Left lung (tissue), 10 donors: Measurements from ENCODE around the gene STAMBPL1. TPM values are rescaled to one million over a fixed set of nuclear protein-coding genes. Genes with fewer than 3 reads are reported as not detected.

Experiments
- ATAC-seq: fragments of 200-7000 bp; cut with Tn5 transposase; one replicate; pipeline ENCODE4 v1.9.1; 2020; ENCODE audit warnings: moderate library complexity
- DNase-seq, 4 donors: peaks; one replicate each; pipeline ENCODE4 v3.0.0-alpha.2; 2013 to 2020
- H3K27ac ChIP-seq, 2 donors: fragments of 200-600 bp; sonication (generic) in 1 of 2; one replicate each; pipeline versions ENCODE4 v1.5.0 to v1.8.0; 2020 to 2021
- H3K27me3 ChIP-seq, 2 donors: fragments of 200-600 bp; sonication (generic) in 1 of 2; one replicate each; pipeline versions ENCODE4 v1.5.0 to v1.8.0; 2020 to 2021
- H3K36me3 ChIP-seq, 2 donors: fragments of 200-600 bp; sonication (generic) in 1 of 2; one replicate each; pipeline versions ENCODE4 v1.5.0 to v1.8.0; 2020 to 2021
- H3K4me1 ChIP-seq, 2 donors: fragments of 200-600 bp; one replicate each; pipeline ENCODE4 v1.8.0; 2021
- H3K4me3 ChIP-seq, 2 donors: fragments of 200-600 bp; sonication (generic) in 1 of 2; one replicate each; pipeline versions ENCODE4 v1.5.0 to v1.8.0; 2020 to 2021; ENCODE audit warnings: mild to moderate bottlenecking in 1 of 2
- H3K9me3 ChIP-seq, 2 donors: fragments of 200-600 bp; sonication (generic) in 1 of 2; one replicate each; pipeline versions ENCODE4 v1.5.0 to v1.8.0; 2020 to 2021
- intact Hi-C, 2 donors: fragments of 100-400 bp; cut with DNase I; formaldehyde crosslinking; loops; one replicate each; pipeline versions ENCODE4 v1.11.2 to v1.14.2; 2022
- polyA plus RNA-seq, 6 donors: library from polyadenylated mRNA; unstranded; fragments of 120-200 nt; gene quantifications; one replicate each; pipeline ENCODE4 v1.2.1, GENCODE V29; 2013; ENCODE audit not compliant: insufficient read length in 6 of 6
- total RNA-seq, 2 donors: library from RNA; stranded (reverse); fragmentation: NEBNext Ultra II Directional; extraction: Animal tissue kit (Norgen Biotek cat#: 25700); gene quantifications; one replicate each; pipeline ENCODE4 v1.2.1, GENCODE V29; 2021
- TF ChIP-seq, protein P1 (sequence below), 2 donors: fragments of 200-600 bp; sonication (generic) in 1 of 2; IDR thresholded peaks; one replicate each; pipeline versions ENCODE4 v1.5.0 to v1.8.0; 2021; ENCODE audit warnings: antibody characterized with exemption in 2 of 2
- donor health status: DM: no; HTN: yes; CAD: no.
- donor health status: DM: no; HTN: no; CAD: no.

Gene STAMBPL1
- total and polyA plus RNA-seq, 8 donors, result 7.5 to 13.4 (median 11.4) TPM

DNA sequence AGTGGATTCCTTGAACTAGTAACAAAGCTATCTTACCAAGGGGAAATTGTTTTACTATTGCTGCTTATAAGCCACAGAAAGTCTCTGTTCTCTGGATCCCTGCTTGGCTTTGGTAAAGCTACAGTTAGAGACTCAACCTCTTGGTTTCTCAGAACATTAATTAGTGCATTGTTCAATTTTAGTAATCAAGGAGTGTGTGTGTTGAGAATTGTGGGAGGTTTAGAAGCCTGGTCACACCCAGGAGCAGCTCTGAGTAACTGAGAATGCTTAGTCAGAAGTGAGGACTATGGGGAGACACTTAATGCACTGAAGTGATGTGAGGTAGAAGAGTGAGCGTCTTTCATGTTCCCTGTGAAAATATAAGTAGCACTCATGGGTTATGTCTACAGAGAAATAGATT, 80.8 kb downstream of the STAMBPL1 start:
- TF ChIP-seq, protein P1, sequence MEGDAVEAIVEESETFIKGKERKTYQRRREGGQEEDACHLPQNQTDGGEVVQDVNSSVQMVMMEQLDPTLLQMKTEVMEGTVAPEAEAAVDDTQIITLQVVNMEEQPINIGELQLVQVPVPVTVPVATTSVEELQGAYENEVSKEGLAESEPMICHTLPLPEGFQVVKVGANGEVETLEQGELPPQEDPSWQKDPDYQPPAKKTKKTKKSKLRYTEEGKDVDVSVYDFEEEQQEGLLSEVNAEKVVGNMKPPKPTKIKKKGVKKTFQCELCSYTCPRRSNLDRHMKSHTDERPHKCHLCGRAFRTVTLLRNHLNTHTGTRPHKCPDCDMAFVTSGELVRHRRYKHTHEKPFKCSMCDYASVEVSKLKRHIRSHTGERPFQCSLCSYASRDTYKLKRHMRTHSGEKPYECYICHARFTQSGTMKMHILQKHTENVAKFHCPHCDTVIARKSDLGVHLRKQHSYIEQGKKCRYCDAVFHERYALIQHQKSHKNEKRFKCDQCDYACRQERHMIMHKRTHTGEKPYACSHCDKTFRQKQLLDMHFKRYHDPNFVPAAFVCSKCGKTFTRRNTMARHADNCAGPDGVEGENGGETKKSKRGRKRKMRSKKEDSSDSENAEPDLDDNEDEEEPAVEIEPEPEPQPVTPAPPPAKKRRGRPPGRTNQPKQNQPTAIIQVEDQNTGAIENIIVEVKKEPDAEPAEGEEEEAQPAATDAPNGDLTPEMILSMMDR (IDR thresholded peaks at IDR 0.05), result no peak
- ATAC-seq (peak; percentile 73), DNase-seq (no peak)
- intact Hi-C loops, result no loop called here
- Histone ChIP-seq H3K27me3 (no peaks in the 10 kb centered on the region), H3K9me3 (no peaks in the 10 kb centered on the region), H3K4me1 (peaks cover 0 to 3% of the 10 kb centered on the region in 2 donors), H3K27ac (no peak overlapping the region), H3K36me3 (no peaks in the 10 kb centered on the region), H3K4me3 (no peak overlapping the region)

DNA sequence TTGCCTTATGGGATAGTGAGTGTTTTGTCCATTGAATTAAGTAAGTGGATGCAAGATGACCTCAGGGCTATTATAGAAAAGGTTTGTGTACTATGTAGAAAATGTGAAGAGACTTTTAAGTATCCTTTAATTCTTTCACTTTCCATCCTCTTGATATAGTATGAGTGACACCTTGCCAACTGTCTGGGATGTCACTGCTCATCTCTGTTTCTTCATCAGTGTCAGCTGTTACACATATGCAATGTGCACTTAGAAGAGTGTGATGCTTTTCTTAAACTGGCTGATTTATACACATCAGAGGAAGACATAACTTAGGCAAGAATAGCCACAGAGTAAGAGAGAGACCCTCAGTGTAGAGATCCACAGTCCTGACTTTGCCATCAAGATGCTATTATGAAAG, 81.2 kb downstream of the STAMBPL1 start:
- Histone ChIP-seq H3K4me3 (no peak overlapping the region), H3K4me1 (peaks cover 0 to 3% of the 10 kb centered on the region in 2 donors), H3K9me3 (no peaks in the 10 kb centered on the region), H3K36me3 (no peaks in the 10 kb centered on the region), H3K27me3 (no peaks in the 10 kb centered on the region), H3K27ac (no peak overlapping the region)
- TF ChIP-seq, protein P1 (IDR thresholded peaks at IDR 0.05), result no peak
- DNase-seq (no peak), ATAC-seq (peak; percentile 38)
- intact Hi-C loops, result no loop called here

DNA sequence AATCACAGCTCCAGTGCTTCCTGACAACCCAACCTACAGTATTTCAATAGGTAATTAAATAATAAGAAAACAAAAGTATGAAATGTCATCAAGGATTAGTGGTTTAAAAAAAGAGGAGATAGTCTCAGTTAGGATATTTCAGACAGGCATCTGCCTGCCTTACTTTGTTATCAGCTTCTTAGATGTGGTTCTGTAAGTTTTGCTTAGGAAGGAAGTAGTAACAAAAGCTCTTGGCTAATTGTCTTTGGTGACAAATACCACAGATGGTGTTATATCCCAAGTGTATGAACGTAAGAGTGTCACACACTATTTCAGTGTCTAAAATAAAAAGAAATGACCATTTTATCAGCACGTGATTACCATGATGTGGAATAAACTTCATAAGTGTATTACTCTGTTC, 82.3 kb downstream of the STAMBPL1 start:
- H3K4me3 ChIP-seq, result no peak overlapping the region
- TF ChIP-seq, protein P1 (IDR thresholded peaks at IDR 0.05), result no peak
- DNase-seq (no peak), ATAC-seq (no peak)
- intact Hi-C loops, result no loop called here
- H3K9me3 ChIP-seq, result no peaks in the 10 kb centered on the region
- H3K27ac ChIP-seq, result no peak overlapping the region
- no peaks in the 10 kb centered on the region for H3K27me3 ChIP-seq
- peaks cover 3 to 7% of the 10 kb centered on the region in 2 donors for H3K4me1 ChIP-seq
- H3K36me3 ChIP-seq, result no peaks in the 10 kb centered on the region

DNA sequence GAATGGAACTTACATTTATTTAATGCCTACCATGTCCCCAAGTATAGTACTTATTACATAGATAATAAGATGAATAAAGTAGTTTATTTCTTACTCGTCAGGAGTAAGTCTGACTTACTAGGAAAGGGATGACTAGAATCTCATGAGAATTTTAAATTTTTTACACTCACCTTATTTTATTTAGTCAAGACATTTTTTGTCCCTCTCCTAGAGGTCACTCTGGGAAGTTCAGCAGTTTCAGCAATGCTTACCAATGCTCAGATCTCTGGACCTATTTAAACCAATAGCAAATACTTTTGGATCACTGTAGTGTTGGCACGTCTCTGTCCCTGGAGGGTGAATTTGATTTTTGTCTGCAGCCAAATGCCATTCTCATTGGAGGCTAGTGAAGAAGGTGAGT, 83.3 kb downstream of the STAMBPL1 start:
- H3K27ac ChIP-seq, result no peak overlapping the region
- ATAC-seq (no peak), DNase-seq (no peak)
- intact Hi-C loops, result no loop called here
- H3K4me3 ChIP-seq, result no peak overlapping the region
- TF ChIP-seq, protein P1 (IDR thresholded peaks at IDR 0.05), result no peak
- peaks cover 3 to 9% of the 10 kb centered on the region in 2 donors for H3K4me1 ChIP-seq
- H3K36me3 ChIP-seq, result no peaks in the 10 kb centered on the region
- no peaks in the 10 kb centered on the region for H3K27me3 ChIP-seq
- no peaks in the 10 kb centered on the region for H3K9me3 ChIP-seq

DNA sequence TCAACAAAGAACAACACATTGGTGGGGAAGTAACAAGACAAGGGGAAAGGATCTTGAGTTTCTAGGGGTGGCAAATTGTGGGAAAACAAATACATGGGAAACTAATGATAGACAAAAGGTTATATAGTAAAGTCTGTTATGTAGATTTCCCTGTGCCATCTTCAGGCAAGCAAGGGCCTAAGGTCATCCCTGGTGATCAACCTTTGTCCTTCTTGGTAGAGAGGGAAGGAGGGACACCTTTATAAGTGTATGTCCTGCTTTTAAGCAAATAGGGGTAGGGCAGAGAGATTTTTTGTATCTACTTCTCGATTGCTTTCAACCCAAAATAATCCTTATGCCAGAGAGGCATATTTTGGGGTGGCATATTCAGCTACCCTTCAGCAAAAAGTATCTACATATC, 84.3 kb downstream of the STAMBPL1 start:
- no peaks in the 10 kb centered on the region for H3K9me3 ChIP-seq
- no peak overlapping the region for H3K27ac ChIP-seq
- H3K36me3 ChIP-seq, result no peaks in the 10 kb centered on the region
- H3K27me3 ChIP-seq, result no peaks in the 10 kb centered on the region
- H3K4me3 ChIP-seq, result no peak overlapping the region
- intact Hi-C loops, result no loop called here
- TF ChIP-seq, protein P1 (IDR thresholded peaks at IDR 0.05), result no peak
- DNase-seq, result no peak
- peaks cover 3 to 9% of the 10 kb centered on the region in 2 donors for H3K4me1 ChIP-seq
- no peak for ATAC-seq
